LNCaP clone FGC (cell line): Measurements from ENCODE around the gene MYCL.

Experiments used
- DNase-seq: peaks from one replicate; pipeline ENCODE4 v3.0.0-alpha.2; 2011; ENCODE audit warnings: low read depth
- H3K4me3 ChIP-seq: 2 replicates; pipeline ENCODE4 v1.5.1; 2011; ENCODE audit warnings: mild to moderate bottlenecking, low read depth, low read length, control low read depth
- TF ChIP-seq, protein P1 (sequence below): IDR thresholded peaks from 2 replicates; pipeline ENCODE4 v1.5.1; 2012; ENCODE audit warnings: mild to moderate bottlenecking; ENCODE audit not compliant: control insufficient read depth, insufficient read depth; ENCODE audit errors: extremely low read depth

MYCL gene

DNA sequence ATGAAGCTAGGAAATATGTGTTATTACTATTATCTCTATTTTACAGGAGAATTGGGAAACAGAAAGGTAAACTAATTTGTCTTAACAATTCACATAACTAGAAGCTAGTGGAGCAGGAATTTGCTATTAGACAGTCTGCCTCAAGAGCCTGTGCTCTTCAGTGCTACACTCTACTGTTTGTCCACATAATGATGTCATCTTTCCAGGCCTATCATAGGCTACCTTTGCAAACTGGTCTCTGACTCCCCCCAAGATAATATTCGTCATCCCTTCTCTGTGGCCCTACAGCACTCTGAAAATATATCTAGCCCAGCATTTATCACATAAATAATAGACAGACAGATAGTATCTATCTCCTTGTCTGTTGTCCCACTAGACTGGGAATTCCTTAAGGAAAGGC, 52.5 kb downstream of the MYCL start:
- TF ChIP-seq, protein P1, sequence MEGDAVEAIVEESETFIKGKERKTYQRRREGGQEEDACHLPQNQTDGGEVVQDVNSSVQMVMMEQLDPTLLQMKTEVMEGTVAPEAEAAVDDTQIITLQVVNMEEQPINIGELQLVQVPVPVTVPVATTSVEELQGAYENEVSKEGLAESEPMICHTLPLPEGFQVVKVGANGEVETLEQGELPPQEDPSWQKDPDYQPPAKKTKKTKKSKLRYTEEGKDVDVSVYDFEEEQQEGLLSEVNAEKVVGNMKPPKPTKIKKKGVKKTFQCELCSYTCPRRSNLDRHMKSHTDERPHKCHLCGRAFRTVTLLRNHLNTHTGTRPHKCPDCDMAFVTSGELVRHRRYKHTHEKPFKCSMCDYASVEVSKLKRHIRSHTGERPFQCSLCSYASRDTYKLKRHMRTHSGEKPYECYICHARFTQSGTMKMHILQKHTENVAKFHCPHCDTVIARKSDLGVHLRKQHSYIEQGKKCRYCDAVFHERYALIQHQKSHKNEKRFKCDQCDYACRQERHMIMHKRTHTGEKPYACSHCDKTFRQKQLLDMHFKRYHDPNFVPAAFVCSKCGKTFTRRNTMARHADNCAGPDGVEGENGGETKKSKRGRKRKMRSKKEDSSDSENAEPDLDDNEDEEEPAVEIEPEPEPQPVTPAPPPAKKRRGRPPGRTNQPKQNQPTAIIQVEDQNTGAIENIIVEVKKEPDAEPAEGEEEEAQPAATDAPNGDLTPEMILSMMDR, result no peak
- no peak overlapping the region for H3K4me3 ChIP-seq
- no peak for DNase-seq

DNA sequence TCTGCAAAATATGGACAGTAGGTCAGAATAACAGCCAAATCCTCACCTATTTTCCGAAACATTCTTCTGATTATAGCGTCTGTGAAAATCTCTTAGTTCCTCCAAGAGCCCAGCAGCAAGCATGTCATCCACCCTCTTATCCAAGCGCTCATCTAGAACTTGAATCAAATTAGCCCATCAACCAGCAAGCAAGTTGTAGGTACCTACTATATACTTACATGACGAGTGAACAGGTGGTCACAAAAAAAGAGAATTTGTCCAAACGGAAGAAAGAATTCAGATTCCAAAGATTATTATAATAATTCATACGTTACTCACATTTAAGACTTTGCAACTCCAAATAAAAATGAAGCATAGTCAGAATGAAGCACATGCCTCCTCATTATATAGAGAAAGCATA, 53.8 kb downstream of the MYCL start:
- TF ChIP-seq, protein P1, result no peak
- no peak for DNase-seq
- no peak overlapping the region for H3K4me3 ChIP-seq

DNA sequence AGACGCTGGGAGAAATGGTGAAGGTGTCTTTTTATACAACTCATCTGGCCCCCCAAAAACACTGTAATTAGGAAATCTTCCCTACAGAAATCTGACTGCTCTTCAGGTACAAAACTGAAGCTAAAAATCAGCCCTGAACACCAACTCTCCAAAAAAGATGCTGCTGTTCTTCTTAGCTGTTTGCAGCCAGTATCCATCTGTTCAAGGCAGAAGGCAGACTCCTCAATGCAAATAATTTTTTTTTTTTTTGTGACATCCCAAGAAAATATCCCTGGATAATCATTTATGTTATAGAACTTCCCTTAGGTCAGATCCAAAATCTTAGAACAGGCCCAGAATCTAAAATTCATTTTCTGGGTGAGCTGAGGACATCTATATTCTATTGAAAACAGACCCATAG, 54.9 kb downstream of the MYCL start:
- no peak for DNase-seq
- H3K4me3 ChIP-seq, result no peak overlapping the region
- TF ChIP-seq, protein P1, result no peak

DNA sequence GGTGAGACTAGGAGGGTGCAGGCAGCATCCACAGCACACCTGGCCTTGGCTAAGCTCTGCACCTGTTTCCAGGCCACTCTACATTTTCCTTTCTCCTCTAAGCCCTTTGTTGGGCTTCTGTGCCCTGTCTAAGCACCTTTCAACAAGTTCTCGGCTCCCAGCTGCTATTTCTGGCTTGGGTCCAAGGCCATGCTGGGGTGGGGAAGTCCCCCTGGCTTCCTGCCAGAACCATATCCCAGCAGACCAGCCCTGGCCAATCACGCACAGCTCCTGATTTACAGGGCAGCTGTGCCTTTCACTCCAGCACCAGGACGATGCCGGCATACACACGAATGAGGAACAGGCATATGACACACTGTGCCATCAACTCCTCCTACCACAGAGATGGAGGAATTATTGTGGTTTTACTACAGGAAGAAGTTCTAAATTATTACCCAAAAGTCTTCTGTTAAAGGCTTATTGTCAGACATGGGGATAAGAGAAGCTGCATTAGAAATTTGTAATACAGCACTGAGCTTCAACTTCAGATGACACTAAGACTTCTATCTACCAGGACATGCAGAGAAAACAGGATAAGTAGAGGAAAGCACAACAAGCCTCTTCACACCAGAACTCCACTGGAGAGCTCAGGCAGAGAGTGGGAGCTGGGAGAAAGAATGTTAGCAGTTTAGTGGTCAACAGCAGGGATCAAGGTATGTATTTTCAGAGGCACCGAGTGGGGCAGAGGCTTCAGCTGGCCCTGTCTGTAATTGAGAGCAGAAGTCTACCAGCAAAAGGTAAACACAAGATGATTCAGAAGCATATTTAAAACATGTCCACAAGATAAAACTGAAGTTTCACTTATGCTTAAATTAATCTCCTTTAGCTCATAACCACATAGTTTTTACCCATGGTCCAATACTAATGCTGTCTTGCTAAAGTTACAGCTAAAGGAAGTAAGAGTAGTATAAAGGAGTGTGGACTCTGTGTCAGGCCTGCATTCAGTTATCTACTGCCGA, 55.8 kb downstream of the MYCL start:
- H3K4me3 ChIP-seq, result no peak overlapping the region
- no peak for DNase-seq
- TF ChIP-seq, protein P1, result no peak
